Limb (tissue), 2 donors: ENCODE data around the gene CORO1C.
A peak's percentile ranks its signal among the peaks of the same experiment; 100 is the strongest.
"Not testable (repeated sequence)": the region's sequence is repeated elsewhere in the genome, so short reads cannot be mapped to it uniquely, and the experiment has no call there.

Experiments used
- DNase-seq, 2 donors: peaks; one replicate each; pipeline ENCODE4 v3.0.0-alpha.2; 2016; ENCODE audit errors: extremely low spot score in 2 of 2

The CORO1C gene

DNA sequence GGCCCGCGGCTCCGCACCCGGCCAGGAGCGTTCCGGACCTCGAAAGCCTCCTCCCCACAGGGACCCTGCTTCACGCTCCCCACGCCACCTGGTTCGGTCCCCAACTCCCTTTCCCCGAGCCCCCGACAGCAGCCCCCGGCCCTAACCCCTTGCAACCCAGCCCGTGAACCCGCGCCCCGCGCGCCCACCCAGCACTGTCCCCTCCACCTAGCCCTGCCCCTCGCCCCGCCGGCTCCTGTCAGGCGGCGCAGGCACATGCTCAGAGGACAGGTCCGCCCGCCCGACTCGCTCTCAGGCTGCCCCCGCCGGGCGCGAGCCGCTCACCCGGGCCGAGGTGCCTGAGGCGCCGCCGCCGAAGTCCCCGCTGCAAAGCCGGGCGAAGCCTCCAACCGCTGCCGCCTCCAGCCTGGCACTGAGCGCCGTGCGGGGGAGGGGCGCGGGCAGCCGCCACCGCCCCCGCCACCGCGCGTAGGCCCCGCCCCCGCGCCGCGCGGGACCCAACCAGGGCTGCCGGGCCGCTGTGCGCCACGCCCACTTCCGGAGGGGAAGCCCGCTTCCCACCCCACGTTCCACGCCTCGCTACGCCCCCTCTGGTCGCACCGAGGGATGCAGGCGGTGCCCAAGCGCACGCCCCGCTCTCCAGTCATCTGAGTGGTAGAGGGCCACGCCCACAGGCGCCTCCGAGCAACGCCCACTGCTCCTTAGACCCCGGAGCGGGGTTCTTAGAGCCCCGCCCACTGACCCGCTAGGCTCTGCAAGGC, at the start of gene CORO1C:
Gene CORO1C (minus strand): TSS at position 414 of the 761 bp plus-strand sequence. CDS start 30,200 bp downstream, outside the sequence.
- peak; percentile 94 to 99 for DNase-seq

DNA sequence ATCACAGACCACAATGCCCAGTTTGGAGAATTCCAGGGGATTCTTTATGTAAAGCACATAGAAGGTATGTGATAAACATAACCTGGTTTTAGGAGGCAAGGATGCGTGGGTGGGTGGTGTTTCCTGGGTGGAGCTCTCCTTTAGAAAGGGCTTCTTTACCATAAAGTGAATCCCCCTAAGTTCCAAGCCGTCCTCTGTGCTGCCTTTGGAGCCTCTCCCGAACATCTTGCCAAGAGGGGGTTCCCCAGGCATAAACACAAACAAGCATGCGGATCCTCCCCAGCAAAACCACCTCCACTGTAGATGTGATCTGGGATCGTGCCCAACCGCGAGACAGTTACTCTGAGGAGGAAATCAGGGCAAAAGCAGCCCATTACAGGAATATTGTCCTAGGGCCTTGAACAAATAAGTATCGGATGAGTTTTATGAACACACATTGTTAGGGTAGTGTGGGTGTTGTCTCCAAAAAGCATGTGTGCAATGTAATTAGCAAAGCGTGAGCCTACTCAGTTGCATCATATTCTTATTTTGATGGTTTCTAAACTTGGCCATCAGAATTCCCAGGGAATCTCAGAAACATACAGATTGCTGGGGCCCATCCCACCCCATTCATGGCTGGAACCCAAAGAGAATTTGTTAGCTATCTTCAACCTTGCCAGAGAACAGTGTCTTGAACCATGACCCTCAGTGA, 48.8 kb upstream of the CORO1C start:
- DNase-seq = no peak

DNA sequence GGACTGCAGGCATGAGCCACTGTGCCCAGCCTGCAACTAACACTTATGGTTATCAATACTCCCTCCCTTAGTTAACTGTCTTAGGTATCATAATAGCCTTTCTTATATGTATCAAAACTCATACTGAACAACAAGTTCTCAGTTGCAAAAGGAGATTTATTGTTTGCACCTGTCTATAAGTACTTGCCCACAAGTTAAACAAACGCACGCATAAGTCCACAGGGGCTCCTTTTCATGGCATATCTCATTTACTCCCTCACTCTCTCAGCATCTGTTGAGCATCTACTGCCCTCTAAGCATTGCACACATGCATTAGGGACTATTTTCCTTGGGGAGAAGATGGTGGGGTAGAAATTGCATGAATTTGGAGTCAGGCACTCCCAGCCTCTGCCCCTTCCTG, 46.7 kb upstream of the CORO1C start:
- no peak for DNase-seq

DNA sequence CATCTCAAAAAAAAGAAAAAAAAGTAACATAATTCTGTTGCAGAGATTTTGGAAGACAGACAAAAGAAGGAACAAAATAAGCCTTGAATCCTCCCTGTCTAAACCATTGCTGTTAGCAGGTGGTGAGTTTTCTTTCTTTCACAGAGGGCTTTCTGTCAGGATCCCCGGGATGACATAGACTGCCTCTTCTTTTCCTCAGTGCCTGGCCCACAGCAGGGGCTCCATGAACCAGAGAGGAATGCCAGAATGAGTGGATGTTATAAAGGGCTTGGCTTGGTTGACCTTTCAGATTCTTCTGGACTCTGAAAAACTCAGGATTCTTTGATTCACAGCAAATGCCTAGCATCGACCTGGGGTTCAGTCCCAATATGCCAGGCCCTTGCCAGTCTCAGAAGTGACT, 45.8 kb upstream of the CORO1C start:
- DNase-seq = no peak

DNA sequence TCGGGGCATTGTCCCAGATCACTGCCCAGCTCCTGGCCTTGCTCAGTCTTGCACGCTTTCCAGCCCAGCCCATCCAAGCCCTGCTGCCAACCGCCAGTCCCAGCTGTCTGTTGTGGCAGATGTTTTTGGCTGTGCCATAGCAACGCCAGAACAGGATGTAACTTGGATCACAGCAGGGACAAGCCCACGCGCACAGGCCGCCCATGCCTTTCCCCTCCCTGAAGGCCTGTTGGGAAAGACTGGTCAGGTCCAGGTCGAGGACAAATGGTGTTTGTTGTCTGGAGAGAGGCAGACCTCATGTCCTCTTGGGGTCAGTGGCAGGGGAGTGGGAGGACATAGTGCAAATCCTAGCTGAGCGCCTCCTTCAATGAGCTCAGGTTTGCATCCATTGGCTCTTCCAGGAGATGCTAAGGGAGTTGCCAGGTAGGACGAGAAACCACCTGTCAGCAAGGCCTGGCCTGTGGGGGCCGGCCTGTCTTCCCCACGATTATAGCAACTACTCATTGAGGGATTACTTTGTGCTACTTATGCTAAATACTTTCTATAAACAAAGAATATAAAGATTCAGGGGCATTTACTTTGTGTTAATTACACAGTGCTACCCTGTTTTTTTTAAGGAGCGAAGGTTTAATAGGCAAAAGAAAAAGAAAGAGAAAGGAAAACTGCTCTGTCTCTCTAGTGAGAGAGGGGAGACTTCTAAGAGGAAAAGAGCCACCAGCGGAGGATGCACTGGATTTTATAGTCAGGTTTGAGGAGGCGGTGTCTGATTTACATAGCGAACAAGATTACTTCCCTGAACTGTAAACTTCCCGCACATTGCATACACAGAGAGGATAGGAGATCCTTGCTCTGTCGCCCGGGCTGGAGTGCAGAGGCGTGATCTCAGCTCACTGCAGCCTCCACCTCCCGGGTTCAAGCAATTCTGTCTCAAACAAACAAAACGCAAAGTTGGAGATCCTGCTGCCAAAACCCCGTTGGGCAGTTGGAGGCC, 42.8 kb upstream of the CORO1C start:
- peak; percentile 75 to 84 for DNase-seq

DNA sequence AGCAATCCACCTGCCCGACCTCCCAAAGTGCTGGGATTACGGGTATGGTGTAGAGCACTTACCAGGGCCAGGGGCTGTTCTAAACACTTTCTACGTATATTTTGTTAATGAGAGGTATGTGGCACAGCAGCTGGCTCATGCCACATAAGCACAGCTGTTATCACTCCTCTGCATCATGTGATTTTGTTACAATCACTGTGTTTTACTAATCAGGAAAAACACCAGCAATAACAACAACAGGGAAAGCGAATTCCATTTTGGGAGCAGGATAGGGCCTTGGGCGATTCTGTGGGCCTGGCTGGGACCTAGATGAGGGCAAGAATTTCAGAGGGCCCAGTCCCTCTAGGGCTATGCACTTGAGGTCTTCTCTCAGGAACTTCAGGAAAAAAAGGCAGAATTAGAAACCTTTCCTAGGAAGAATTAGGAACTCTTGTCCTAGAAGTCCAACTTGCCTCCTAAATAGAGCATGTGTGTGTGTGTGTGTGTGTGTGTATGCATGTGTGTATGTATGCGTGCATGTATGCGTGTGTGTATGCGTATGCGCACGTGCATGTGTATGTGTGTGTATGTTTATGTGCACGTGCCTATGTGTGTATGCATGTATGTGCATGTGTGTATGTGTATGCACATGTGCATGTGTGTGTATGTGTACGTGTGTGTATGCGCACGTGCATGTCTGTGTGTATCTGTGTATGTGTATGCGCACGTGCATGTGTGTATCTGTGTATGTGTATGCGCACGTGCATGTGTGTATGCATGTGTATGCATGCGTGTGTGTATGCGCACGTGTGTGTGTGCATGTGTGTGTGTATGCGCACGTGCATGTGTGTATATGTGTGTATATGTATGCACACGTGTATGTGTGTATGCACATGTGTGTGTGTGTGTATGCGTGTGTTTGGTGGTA, 41.8 kb upstream of the CORO1C start:
- DNase-seq = no peak

DNA sequence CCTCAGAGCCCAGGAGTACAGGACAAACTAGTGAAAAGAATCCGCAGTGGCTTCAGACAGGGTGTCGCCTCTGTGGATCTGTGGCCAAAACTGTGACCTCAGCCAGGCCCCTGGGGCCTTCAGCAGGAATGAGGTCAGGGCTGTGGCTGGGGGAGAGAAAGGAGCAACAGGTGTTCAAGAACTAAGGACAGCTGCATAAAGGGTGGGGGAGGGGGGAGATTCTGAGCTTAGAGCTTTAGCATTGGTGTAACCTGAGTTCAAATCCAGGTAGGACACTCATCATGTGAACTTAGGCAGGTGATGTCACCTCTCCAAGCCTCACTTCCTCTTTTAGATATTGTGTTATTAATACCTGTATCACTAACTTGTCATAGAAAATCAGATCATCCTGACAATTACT, 40.9 kb upstream of the CORO1C start:
- no peak for DNase-seq

DNA sequence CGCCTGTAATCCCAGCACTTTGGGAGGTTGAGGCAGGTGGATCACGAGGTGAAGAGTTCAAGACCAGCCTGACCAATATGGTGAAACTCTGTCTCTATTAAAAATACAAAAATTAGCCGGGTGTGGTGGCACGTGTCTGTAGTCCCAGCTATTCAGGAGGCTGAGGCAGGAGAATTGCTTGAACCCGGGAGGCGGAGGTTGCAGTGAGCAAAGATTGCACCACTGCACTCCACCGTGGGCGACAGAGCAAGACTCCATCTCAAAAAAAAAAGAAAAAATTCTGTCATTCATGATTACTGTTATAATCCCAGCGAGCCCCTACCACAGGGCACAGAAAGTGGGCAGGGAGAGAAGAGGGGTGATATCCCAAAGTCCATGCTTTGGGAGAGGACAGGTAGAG, 40.5 kb upstream of the CORO1C start:
- DNase-seq = not testable (repeated sequence)

DNA sequence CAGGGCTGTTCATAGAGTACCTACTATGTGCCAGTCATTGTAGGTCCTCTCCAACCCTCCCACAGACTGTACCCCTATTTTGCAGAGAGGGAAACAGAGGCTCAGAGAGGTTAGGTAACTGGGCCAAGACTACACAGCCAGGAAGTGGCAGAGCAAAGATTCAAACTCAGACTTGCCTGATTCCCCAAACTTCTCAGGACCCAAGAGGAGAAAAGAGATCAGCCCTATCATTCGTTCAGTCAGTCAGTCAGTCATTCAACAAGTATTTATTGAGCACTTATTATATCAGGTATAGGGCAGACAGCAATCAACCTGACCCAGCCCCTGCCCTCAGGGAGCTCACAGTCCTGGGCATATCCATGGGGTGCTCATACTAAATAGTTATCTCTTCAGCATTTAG, 39.6 kb upstream of the CORO1C start:
- DNase-seq = no peak

DNA sequence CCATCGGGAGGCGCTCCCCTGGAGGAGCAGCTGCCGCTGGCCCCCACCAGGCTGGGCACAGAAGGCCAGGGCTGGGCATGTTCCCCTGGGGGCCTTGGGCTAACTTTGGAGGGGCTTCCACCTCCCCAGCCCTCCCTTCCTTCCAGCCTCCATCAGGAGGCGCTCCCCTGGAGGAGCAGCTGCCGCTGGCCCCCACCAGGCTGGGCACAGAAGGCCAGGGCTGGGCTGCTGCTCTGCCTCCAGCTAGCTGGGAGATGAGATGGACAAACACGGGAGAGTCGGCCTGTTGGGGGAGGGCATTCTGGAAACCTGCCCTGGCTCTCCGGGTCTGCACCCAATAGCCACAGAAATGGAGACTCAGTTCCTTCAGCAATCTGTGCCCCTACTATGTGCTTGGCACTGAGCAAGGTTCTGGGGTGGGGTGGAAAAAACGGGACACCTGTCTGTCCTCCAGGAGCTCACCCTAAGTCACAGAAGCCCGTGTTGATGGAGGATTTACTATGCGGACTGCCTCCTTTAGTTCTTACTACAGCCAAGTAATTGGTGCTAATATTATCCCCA, 39.0 kb upstream of the CORO1C start:
- no peak for DNase-seq

DNA sequence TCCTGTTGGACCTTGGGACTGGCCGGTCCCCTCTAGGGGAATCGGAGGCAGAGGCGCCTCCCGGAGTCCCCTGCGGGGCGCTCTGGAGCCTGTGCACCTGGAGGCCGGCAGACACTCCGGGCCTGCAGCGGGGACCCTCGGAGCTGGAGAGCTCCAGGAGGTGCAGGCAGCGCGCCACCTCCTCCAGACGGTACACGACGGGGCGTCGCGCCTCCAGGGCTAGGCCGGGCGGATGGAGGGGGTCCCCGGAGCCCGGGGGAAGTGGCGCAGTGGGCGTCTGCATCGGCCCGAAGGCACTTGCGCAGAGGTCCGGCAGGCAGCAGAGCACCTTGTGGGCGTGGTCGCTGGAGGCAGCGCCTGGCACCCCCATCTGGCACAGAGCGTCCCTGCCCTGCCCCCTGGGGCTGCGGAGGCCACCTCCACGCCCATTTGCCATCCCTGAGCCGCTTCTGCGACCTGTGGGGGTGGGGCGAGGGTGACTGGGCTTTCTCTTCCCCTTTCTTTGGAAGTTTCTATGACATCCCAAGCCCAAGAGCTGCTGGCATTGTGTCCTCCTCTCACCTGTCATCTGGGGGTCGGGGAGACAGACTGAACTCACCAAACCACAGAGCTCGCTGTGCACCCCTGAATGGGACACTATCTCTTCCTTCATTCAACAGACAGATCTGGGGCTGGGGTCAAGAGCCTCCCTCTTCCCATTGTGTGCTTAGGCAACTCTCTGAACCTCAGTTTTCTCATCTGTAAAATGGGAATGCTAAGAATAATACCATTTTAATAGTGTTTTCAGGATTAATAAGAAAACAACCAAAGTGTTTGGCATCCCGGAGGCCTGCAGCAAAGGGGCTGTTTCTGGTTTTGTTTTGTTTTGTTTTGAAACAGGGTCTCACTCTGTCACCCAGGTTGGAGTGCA, 37.5 kb upstream of the CORO1C start:
- peak in 1 of 2 donors; percentile 45 for DNase-seq

DNA sequence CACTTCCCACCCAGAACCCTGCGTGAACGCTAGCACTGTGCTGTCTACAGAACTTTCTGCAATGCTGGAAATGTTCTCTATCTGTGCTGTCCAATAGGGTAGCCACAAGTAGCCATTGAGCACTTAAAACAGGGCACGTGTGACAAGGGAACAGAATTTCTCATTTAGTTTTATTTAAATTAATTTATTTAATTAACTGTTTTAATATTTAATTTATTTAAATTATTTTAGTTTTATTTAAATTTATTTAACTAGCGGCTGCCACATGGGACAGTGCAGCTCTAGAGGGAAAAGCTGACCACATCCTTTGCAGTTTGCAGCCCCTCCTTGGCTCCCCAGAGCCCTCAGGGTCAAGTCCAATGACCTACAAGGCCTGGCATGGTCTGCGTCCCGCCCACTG, 35.0 kb upstream of the CORO1C start:
- no peak for DNase-seq

DNA sequence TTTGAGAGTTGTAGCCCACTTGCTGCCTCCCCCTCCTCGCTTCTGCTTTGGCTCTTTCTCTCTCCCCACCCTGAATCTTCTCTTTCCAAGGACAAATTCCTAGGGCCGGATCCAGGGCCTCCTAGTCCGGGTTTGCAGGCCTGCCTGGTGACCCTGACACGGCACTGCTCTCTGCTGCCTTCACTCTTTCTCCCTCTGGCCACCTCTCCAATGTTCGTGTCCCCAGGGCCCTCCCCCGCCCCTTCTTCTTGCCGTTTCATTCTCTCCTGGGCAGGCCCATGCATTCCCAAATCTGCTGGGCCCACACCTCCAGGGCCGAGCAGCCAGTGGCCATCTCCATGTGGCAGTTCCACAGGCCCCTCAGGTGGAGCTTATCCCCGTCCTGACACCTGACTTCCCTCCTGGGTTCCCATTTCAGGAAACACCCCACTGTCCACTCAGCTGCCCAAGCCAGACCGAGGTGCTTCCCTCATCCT, 34.0 kb upstream of the CORO1C start:
- no peak for DNase-seq

DNA sequence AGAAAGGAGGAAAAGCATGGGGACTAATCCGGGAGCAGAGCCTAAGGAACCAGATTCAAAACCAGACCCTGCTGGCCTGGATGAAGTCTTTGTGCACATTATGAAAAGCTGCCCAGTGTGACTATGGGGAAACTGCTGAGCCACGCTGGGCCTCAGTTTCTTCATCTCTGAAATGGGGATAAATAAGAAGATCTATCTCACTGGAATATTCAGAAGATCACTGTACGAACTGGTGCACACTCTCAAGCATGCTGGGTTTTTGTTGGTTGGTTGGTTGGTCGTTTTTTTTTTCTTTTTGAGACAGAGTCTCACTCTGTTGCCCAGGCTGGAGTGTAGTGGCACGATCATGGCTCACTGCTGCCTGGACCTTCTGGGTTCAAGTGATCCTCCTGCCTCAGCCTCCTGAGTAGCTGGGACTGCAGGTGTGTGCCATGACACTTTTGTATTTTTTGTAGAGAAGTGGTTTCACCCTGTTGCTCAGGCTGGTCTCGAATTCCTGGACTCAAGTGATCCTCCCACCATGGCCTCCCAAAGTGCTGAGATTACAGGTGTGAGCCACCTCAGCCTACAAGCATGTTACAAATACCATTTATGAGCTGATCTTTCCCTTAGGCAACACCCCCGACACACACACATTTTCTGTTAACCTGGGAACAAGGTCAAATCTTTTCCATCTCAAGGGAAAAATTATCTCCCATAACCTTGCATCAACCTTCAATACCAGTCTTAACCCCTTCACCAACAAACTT, 33.4 kb upstream of the CORO1C start:
- no peak for DNase-seq

DNA sequence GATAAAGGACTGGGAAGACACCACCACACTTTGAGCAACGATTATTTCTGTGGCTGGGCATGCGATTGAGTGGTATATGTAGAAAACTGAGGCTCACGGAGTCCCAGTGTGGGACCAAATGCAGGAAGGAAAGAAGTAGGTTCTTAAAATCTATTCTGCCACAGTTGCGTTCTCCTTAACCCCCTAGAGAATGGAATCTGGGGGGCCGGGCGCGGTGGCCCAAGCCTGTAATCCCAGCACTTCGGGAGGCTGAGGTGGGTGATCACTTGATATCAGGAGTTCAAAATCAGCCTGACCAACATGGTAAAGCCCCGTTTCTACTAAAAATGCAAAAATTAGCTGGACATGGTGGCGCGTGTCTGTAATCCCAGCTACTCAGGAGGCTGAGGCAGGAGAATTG, 29.9 kb upstream of the CORO1C start:
- no peak for DNase-seq

DNA sequence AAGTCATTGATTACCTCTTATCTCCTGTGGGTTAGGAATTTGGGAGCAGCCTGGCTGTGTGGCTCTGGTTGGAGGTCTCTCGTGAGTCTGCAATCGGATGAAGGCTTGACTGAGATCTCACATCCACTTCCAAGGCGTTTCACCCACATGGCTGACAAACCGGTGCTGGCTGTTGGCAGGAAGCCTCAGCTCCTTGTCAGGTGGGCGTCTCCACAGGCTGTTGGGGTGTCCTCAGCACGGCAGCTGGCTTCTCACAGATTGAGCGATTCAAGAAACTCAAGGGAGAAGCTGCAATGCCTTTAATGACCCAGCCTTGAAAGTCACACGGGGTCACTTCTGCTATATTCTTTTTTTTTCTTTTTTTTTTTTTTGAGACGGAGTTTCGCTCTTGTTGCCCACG, 28.6 kb upstream of the CORO1C start:
- no peak for DNase-seq

DNA sequence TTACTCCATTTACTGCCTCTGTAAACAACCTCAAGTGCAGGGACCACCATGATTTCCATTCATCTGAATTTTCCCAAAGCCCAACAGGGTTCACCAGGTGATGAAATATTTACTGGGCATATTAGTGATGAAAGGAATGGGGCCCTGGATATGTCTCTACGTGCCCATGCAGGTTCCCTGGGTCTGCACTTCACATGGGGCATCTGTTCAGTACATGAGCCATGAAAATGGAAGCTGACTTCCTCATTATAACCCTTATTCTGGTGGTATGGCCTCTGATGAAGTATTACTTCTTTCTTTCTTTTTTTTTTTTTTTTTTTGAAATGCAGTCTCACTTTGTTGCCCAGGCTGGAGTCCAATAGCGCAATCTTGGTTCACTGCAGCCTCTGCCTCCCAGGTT, 26.5 kb upstream of the CORO1C start:
- DNase-seq = no peak

DNA sequence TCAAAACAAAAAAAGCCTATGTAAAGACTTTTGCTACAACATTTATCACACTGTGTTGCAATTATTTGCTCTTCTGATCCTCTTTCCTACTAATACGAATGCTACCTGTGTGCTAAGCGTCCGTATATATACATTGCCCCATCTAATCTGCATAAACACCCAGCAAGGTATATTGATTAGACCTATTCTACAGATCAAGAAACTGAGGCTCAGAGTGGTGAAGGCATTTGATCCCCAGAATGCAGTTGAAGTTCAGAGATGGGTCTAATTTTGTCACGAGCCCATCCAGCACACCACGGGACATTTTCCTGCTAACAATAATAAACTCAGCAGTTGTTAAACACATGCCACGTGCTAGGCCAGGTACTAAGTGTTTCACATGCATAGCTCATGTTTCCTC, 25.1 kb upstream of the CORO1C start:
- DNase-seq = no peak

DNA sequence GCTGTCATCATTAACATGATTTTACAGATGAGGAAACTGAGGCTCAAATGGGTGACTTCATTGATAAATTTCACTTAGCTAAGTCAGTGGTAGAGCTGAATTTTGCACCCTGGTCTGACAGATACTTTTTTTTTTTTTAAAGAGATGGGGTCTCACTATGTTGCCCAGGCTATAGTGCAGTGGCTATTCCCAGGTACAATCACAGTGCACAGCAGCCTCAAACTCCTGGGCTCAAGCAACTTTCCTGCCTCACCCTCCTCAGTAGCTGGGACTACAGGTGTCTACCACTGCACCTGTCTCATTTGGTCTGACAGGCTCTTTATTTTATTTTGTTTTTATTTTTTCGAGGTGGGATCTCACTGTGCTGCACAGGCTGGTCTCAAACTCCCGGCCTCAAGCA, 24.2 kb upstream of the CORO1C start:
- DNase-seq = no peak
